HG02610 (cell line): ENCODE results near the gene METTL2A.
A peak's percentile ranks its signal among the peaks of the same experiment; 100 is the strongest.
"Not testable (repeated sequence)": the region's sequence is repeated elsewhere in the genome, so short reads cannot be mapped to it uniquely, and the experiment has no call there.

ENCODE experiments used
- ATAC-seq: cut with Tn5 transposase; IDR thresholded peaks from one replicate; pipeline ENCODE4 v1.9.1; 2021; ENCODE audit warnings: mild to moderate bottlenecking, moderate library complexity; ENCODE audit not compliant: unreplicated experiment

METTL2A gene

GRCh38 chr17:62423647-62424461 is at the start of gene METTL2A:
TSS of gene METTL2A (plus strand) at chr17:62423897. CDS start at chr17:62423903, 6 bp downstream.
- peak; percentile 95 for ATAC-seq

GRCh38 chr17:62380253-62380652 is 43.4 kb upstream of the METTL2A start, which contains the start of gene EFCAB3:
TSS of gene EFCAB3 (plus strand) at chr17:62380553. CDS start at chr17:62382980, 2,427 bp downstream.
- no peak for ATAC-seq

GRCh38 chr17:62381561-62381960 is 42.1 kb upstream of the METTL2A start:
- no peak for ATAC-seq

- no peak for ATAC-seq
Observed at GRCh38 chr17:62388856-62389255, 34.8 kb upstream of the METTL2A start.

- ATAC-seq = no peak
Observed at GRCh38 chr17:62392908-62393307, 30.8 kb upstream of the METTL2A start.

GRCh38 chr17:62398891-62399290 is 24.8 kb upstream of the METTL2A start:
- ATAC-seq = no peak

- no peak for ATAC-seq
Observed at GRCh38 chr17:62405451-62405850, 18.2 kb upstream of the METTL2A start.

GRCh38 chr17:62413090-62413489 is 10.6 kb upstream of the METTL2A start:
- ATAC-seq = not testable (repeated sequence)

GRCh38 chr17:62426214-62426613 is 2.5 kb downstream of the METTL2A start:
- not testable (repeated sequence) for ATAC-seq

- not testable (repeated sequence) for ATAC-seq
Observed at GRCh38 chr17:62435251-62435650, 11.6 kb downstream of the METTL2A start.

- ATAC-seq = not testable (repeated sequence)
Observed at GRCh38 chr17:62441181-62441580, 17.5 kb downstream of the METTL2A start.

- ATAC-seq = no peak
Observed at GRCh38 chr17:62444063-62444462, 20.4 kb downstream of the METTL2A start.

- not testable (repeated sequence) for ATAC-seq
Observed at GRCh38 chr17:62445791-62446190, 22.1 kb downstream of the METTL2A start.

- not testable (repeated sequence) for ATAC-seq
Observed at GRCh38 chr17:62452195-62452594, 28.5 kb downstream of the METTL2A start.

GRCh38 chr17:62453041-62453440 is 29.3 kb downstream of the METTL2A start:
- not testable (repeated sequence) for ATAC-seq

GRCh38 chr17:62453656-62454055 is 30.0 kb downstream of the METTL2A start:
- peak; percentile 21 for ATAC-seq

- ATAC-seq = peak; percentile 79
Observed at GRCh38 chr17:62454111-62454510, 30.4 kb downstream of the METTL2A start.

GRCh38 chr17:62456016-62456415 is 32.3 kb downstream of the METTL2A start:
- ATAC-seq = no peak

- ATAC-seq = not testable (repeated sequence)
Observed at GRCh38 chr17:62458483-62458882, 34.8 kb downstream of the METTL2A start.

- ATAC-seq = not testable (repeated sequence)
Observed at GRCh38 chr17:62464422-62464821, 40.7 kb downstream of the METTL2A start.

- ATAC-seq = not testable (repeated sequence)
Observed at GRCh38 chr17:62465271-62465670, 41.6 kb downstream of the METTL2A start.

GRCh38 chr17:62470666-62471379 is 47.1 kb downstream of the METTL2A start:
- ATAC-seq = not testable (repeated sequence)
